Stimulated activated CD4-positive, alpha-beta T cell treated with anti-CD3 and anti-CD28 coated beads, Interleukin-2, amount 100 ng/mL, for 24 hours (primary cell): Measurements from ENCODE around the gene WIPF3.

Experiments used
- DNase-seq, 2 donors: peaks; one replicate each; pipeline ENCODE4 v3.0.0-alpha.2; 2020

WIPF3 gene

GRCh38 chr7:29809533-29810155 lies 3.3 kb downstream of the WIPF3 start:
- no peak for DNase-seq

- no peak for DNase-seq
These were observed 4.0 kb downstream of the WIPF3 start for GRCh38 chr7:29810297-29810696.

GRCh38 chr7:29810813-29811482 lies 4.6 kb downstream of the WIPF3 start:
- DNase-seq, result no peak

GRCh38 chr7:29811586-29811985 lies 5.3 kb downstream of the WIPF3 start:
- DNase-seq, result no peak

- no peak for DNase-seq
These were observed 6.0 kb downstream of the WIPF3 start for GRCh38 chr7:29812185-29812876.

- no peak for DNase-seq
These were observed 9.1 kb downstream of the WIPF3 start for GRCh38 chr7:29815181-29816105.

- no peak for DNase-seq
These were observed 12.0 kb downstream of the WIPF3 start for GRCh38 chr7:29818308-29818707.

- DNase-seq, result no peak
These were observed 19.6 kb downstream of the WIPF3 start for GRCh38 chr7:29825775-29826529.

- DNase-seq, result no peak
These were observed 20.2 kb downstream of the WIPF3 start for GRCh38 chr7:29826530-29826822.

- DNase-seq, result no peak
These were observed 20.6 kb downstream of the WIPF3 start for GRCh38 chr7:29826904-29827303.

- no peak for DNase-seq
These were observed 25.4 kb downstream of the WIPF3 start for GRCh38 chr7:29831705-29832104.

- no peak for DNase-seq
These were observed 27.6 kb downstream of the WIPF3 start for GRCh38 chr7:29833929-29834328.

- no peak for DNase-seq
These were observed 29.4 kb downstream of the WIPF3 start for GRCh38 chr7:29835718-29836117.

- no peak for DNase-seq
These were observed 33.0 kb downstream of the WIPF3 start for GRCh38 chr7:29839302-29839701.

- DNase-seq, result no peak
These were observed 33.6 kb downstream of the WIPF3 start for GRCh38 chr7:29839921-29840320.

GRCh38 chr7:29840701-29841100 lies 34.4 kb downstream of the WIPF3 start:
- DNase-seq, result no peak

GRCh38 chr7:29841926-29842701 lies 35.8 kb downstream of the WIPF3 start:
- no peak for DNase-seq

GRCh38 chr7:29843093-29843492 lies 36.8 kb downstream of the WIPF3 start:
- no peak for DNase-seq

- no peak for DNase-seq
These were observed 37.4 kb downstream of the WIPF3 start for GRCh38 chr7:29843726-29844125.

- no peak for DNase-seq
These were observed 38.3 kb downstream of the WIPF3 start for GRCh38 chr7:29844559-29844958.

- DNase-seq, result no peak
These were observed 41.2 kb downstream of the WIPF3 start for GRCh38 chr7:29847496-29847895.

GRCh38 chr7:29847916-29848315 lies 41.6 kb downstream of the WIPF3 start:
- no peak for DNase-seq
